Activated CD4-positive, alpha-beta T cell treated with anti-CD3 and anti-CD28 coated beads, Interleukin-2, amount 10 ng/mL, durations not matched to agents 24 days and 14 days (primary cell): Measurements from ENCODE around the gene CDT1. TPM values are rescaled to one million over a fixed set of nuclear protein-coding genes. Genes with fewer than 3 reads are reported as not detected.
"Not testable (repeated sequence)": the region's sequence is repeated elsewhere in the genome, so short reads cannot be mapped to it uniquely, and the experiment has no call there.

ENCODE experiments used
- DNase-seq: peaks from one replicate; pipeline ENCODE4 v3.0.0; 2022
- H3K27ac Mint-ChIP-seq: one replicate; pipeline ENCODE4 v1.8.0; 2022; ENCODE audit warnings: mild to moderate bottlenecking, mixed read lengths
- H3K27me3 Mint-ChIP-seq: one replicate; pipeline ENCODE4 v1.8.0; 2022; ENCODE audit warnings: mixed read lengths
- H3K36me3 Mint-ChIP-seq: one replicate; pipeline ENCODE4 v1.8.0; 2022; ENCODE audit warnings: low read depth, mild to moderate bottlenecking, mixed read lengths
- H3K4me1 Mint-ChIP-seq: one replicate; pipeline ENCODE4 v1.8.0; 2021; ENCODE audit warnings: mixed read lengths
- H3K4me3 Mint-ChIP-seq: one replicate; pipeline ENCODE4 v1.8.0; 2022; ENCODE audit warnings: mild to moderate bottlenecking, moderate library complexity, mixed read lengths
- H3K9me3 Mint-ChIP-seq: one replicate; pipeline ENCODE4 v1.8.0; 2021; ENCODE audit warnings: mixed read lengths
- intact Hi-C: fragments of 100-400 bp; cut with micrococcal nuclease; formaldehyde crosslinking; loops from one replicate; pipeline ENCODE4 v1.15.1; 2023
- total RNA-seq: library from RNA; stranded (reverse); gene quantifications from 2 replicates; pipeline ENCODE4 v1.2.3, GENCODE V29; 2022

CDT1 gene
- total RNA-seq, 1 donor from 2014 or later = 93.2 TPM

DNA sequence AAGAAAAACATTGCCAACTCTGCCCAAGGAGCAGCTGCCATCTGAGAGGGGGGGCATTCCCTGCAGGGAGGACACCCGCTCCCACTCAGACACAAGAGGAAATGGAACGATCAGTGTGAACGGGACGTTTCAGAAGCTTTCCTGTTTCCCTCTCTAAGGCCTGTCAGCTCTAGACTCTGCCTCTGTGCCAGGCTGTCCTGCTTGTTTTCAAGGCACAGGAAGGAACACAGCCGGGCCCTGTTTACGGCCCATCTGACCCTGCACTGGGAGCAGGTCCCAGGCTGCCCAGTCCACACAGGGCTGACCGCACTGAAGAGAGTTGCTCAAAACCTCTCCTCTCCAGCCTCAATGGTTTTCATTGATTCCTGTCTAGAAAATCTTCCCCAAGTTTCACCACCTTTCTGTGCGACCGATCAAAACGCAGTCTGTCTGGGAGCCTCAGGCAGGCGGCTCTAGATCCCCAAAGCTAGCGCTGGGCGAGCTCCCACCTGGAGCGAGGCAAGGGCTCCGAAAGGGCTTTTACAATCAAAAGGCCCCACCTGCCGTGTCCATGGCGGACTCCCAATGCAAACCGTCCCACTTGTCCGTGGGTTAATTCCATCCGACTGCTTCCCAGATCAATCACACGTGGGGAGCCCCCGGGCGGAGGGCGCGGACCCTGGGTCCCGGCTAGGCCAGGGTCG lies 20.1 kb upstream of the CDT1 start:
- Mint-ChIP-seq H3K4me3 (peak overlapping the region; percentile 81), H3K4me1 (peaks cover 38% of the 10 kb centered on the region), H3K27ac (peak overlapping the region; percentile 81), H3K27me3 (no peaks in the 10 kb centered on the region), H3K9me3 (no peaks in the 10 kb centered on the region), H3K36me3 (peaks cover 4% of the 10 kb centered on the region)
- intact Hi-C loops = loop anchor here (1.0 to 10.0 kb wide), 6 partner anchors 19 to 329 kb away; partner anchors contain the start of genes CYBA and ZFPM1
- peak; percentile 73 for DNase-seq

DNA sequence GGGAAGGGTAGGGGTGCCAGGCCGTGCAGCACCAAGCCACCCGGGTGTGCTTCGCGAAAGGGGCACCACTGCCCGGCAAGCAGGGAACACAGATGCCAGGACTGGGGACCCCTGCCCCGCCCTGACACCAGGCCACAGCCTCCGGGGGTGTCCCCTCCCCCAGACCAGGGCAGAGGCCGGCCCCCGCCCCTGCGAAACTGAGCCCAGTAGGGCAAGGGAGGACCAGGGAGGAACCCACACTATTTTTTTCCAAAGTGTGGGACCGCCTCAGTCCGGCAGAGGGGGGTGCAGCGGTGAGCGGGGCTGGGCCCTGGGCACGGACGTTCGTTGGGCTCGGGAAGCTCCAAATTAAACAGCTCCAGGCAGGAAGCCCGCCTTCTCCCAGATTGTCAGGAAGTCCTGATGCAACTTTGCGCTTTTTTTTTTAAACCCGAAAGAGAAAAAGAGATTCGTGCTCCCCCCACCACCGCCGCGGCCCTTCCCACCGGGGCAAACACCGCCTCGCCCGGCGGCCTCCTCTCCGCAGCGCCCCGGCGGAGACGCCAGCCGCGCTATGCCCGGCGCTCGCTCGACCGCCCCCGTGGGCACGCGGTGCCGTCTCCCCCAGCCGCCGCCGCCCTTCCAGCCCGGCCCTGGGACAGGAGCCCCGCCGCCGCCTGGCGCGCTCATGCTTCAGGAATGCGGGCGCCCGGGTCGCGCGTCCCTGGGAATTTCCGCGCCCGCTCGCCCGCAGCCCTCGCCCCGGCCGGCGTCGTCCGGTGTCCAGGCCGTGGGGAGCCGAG lies 19.3 kb upstream of the CDT1 start:
- H3K9me3 Mint-ChIP-seq = no peaks in the 10 kb centered on the region
- peaks cover 38% of the 10 kb centered on the region for H3K4me1 Mint-ChIP-seq
- H3K4me3 Mint-ChIP-seq = peak overlapping the region; percentile 81
- H3K27me3 Mint-ChIP-seq = no peaks in the 10 kb centered on the region
- DNase-seq = peak; percentile 85
- H3K36me3 Mint-ChIP-seq = peaks cover 4% of the 10 kb centered on the region
- intact Hi-C loops = loop anchor here (1.0 to 10.0 kb wide), 3 partner anchors 18 to 329 kb away; partner anchors contain the start of genes CYBA and ZFPM1
- peak overlapping the region; percentile 81 for H3K27ac Mint-ChIP-seq

DNA sequence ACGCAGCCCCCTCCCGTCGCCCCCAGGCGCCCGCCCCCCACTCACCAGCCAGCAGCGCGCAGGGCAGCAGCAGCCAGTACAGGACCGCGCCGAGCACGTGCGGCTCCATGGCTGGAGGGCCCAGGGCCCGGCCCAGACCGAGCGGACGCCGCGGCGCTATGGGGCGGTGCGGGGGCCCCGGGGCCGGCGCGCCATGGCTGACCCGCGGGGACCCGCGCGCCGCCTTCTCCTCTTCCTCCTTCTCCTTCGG lies 18.8 kb upstream of the CDT1 start:
- DNase-seq = no peak
- Mint-ChIP-seq H3K4me1 (peaks cover 41% of the 10 kb centered on the region), H3K36me3 (peaks cover 4% of the 10 kb centered on the region), H3K9me3 (no peaks in the 10 kb centered on the region), H3K4me3 (peak overlapping the region; percentile 81), H3K27ac (no peak overlapping the region), H3K27me3 (no peaks in the 10 kb centered on the region)
- intact Hi-C loops = loop anchor here (1.0 to 10.0 kb wide), 4 partner anchors 18 to 330 kb away; partner anchors contain the start of genes CYBA and ZFPM1

DNA sequence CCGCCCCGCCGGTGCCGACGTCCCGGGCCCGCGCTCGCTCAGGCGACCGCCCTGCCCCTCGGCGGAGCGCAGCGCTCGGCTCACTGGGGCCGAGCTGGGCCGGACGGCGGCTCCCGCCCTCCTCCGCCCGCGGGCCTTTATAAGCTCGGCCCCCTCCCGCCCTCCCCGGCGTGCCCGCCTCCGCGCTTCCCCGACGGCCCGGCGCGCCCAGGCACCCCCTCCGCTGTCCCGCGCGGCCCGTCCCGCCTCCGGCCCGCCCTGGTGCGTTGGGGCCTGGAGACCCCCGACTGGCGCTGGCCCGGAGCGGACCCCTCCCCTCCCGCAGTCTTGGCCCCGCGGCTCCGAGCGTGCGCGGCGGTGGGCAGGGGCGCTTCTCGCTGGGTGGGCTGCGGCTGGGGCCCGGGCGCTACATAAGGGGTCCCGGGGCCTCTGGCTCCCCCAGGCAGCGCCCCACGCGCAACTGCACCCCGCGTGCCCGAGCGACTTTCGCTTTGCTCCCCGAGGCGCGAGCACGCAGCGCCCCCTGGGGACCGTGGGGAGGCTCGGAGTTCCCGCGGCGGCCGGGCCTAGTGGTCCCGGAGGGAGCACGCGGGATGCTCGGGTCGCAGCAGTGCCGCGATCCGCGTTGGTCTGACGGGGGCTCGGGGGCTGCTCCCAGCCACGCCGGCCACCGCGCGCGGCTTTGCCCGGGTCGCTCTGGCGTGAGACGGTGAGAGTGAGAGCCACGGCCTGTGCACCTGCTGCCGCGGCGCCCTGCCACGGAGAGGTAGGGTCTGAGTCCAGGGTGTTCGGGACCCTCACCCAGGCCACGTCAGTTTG lies 18.3 kb upstream of the CDT1 start, which contains the start of gene PIEZO1:
Gene PIEZO1, minus strand, starts transcription at position 115 of the 819 bp plus-strand sequence. CDS start 256 bp downstream, outside the sequence.
- Mint-ChIP-seq H3K27me3 (no peaks in the 10 kb centered on the region), H3K27ac (peak within 1 kb of the TSS; percentile 81), H3K4me3 (peak within 1 kb of the TSS; percentile 81), H3K36me3 (peaks cover 4% of the 10 kb centered on the region), H3K9me3 (no peaks in the 10 kb centered on the region), H3K4me1 (peaks cover 43% of the 10 kb centered on the region)
- intact Hi-C loops = loop anchor here (1.0 to 10.0 kb wide), 2 partner anchors 48 to 331 kb away; partner anchors contain the start of gene ZFPM1
- peak; percentile 96 for DNase-seq

DNA sequence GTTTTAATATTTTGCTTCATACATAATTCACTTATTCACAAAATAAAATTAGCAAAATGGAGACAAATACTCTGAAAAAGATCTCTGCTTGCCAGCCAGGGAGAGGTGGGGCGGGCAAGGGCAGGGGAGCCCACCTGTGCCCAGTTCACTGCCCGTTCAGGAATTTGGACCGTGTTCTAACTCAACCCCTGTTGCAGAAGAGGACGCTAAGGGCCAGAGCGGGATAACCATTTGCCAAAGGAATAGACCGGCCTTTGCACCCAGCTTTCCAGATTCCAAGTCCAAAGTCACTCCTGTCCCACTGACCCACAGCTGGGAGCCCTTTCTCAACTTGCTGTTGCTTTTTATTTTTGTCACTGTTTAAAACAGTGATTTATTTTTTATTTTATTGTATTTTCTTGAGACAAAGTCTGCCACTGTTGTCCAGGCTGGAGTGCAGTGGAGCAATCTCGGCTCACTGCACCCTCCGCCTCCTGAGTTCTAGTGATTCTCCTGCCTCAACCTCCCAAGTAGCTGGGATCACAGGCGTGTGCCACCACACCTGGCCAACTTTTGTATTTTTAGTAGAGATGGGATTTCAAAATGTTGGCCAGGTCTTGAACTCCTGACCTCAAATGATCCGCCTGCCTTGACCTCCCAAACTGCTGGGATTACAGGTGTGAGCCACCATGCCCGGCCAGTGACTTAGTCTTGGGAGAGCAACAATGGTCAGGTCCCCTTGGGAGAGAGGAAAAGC lies 15.8 kb upstream of the CDT1 start:
- H3K27ac Mint-ChIP-seq = no peak overlapping the region
- no peak for DNase-seq
- H3K9me3 Mint-ChIP-seq = no peaks in the 10 kb centered on the region
- H3K36me3 Mint-ChIP-seq = peaks cover 2% of the 10 kb centered on the region
- H3K4me3 Mint-ChIP-seq = no peak overlapping the region
- intact Hi-C loops = loop anchor here (10.0 kb wide), 1 partner anchor 333 kb away; the partner anchor contains the start of gene ZFPM1
- no peaks in the 10 kb centered on the region for H3K27me3 Mint-ChIP-seq
- H3K4me1 Mint-ChIP-seq = peaks cover 32% of the 10 kb centered on the region

DNA sequence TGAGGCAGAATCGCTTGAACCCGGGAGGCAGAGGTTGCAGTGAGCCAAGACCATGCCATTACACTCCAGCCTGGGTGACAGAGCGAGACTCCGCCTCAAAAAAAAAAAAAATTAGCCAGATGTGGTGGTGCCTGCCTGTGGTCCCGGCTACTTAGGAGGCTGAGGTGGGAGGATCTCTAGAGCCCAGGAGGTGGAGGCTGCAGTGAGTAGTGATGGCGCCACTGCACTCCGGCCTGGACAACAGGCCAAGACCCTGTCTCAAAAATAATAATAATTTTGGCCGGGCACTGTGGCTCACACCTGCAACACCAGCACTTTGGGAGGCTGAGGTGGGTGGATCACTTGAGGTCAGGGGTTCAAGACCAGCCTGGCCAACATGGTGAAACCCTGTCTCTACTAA lies 14.8 kb upstream of the CDT1 start:
- not testable (repeated sequence) for H3K27ac Mint-ChIP-seq, H3K4me3 Mint-ChIP-seq, H3K9me3 Mint-ChIP-seq, DNase-seq, H3K36me3 Mint-ChIP-seq, H3K27me3 Mint-ChIP-seq
- intact Hi-C loops = loop anchor here (10.0 kb wide), 1 partner anchor 334 kb away; the partner anchor contains the start of gene ZFPM1
- peaks cover 26% of the 10 kb centered on the region for H3K4me1 Mint-ChIP-seq

DNA sequence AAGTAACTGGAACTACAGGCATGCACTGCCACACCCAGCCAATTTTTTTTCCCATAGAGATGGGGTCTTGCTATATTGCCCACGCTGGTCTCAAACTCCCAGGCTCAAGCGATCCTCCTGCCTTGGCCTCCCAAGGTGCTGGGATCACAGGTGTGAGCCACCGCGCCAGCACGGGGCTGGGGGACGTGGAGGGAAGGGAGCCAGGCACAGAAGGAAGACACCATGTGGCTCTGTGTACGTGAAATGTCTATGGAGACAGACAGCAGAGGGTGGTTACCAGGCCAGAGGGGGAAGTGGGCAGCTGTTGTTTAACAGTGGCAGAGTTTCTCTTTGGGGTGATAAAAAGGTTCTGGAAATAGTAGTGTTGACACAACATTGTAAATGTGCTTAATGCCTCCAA lies 14.0 kb upstream of the CDT1 start:
- no peak overlapping the region for H3K27ac Mint-ChIP-seq
- H3K36me3 Mint-ChIP-seq = no peaks in the 10 kb centered on the region
- no peaks in the 10 kb centered on the region for H3K9me3 Mint-ChIP-seq
- peak overlapping the region; percentile 77 for H3K4me3 Mint-ChIP-seq
- H3K4me1 Mint-ChIP-seq = peaks cover 28% of the 10 kb centered on the region
- no peaks in the 10 kb centered on the region for H3K27me3 Mint-ChIP-seq
- intact Hi-C loops = loop anchor here (10.0 kb wide), 1 partner anchor 335 kb away; the partner anchor contains the start of gene ZFPM1
- no peak for DNase-seq

DNA sequence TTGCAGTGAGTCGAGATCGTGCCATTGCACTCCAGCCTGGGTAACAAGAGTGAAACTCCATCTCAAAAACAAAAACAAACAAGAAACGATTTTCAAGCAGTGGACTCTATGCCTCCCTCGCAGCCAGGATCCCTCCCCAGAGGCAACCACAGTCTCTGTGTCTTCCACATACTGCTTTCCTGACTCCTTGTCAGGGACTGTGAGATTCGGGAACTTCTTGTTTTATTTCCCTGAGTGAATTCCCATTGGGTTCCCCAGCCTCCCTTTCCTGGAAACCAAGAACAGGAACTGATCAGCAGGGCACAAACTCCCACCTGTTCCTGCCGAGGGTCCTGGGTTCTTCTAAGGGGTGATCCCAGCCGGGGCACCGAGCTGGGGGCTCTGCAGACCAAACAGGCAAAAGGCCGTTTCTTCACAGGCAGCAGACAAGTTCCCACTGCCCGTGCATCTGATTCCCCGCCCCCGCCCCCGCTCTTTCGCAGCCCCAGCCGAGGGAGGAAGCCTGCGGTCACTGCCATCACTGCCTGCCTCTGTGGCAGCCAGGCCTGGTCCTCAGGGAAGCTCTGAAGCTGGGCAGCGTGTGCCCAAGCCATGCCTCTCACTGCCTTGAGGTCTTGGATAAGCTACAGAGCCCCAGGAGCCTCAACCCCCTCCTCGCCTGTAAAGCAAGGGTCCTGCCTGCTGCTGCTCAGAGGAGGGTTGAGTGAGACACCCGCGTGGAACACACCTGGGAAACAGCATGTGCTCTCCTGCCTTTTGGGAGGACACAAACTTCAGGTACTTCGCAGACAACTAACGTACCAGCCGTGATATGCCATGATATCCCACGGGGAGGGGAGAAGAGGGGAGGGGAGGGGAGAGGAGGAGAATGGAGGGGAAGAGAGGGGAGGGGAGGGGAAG lies 13.0 kb upstream of the CDT1 start:
- Mint-ChIP-seq H3K27ac (peak overlapping the region; percentile 87), H3K9me3 (no peaks in the 10 kb centered on the region), H3K4me1 (peaks cover 36% of the 10 kb centered on the region), H3K4me3 (peak overlapping the region; percentile 77), H3K36me3 (no peaks in the 10 kb centered on the region), H3K27me3 (no peaks in the 10 kb centered on the region)
- intact Hi-C loops = no loop called here
- DNase-seq = peak; percentile 84

DNA sequence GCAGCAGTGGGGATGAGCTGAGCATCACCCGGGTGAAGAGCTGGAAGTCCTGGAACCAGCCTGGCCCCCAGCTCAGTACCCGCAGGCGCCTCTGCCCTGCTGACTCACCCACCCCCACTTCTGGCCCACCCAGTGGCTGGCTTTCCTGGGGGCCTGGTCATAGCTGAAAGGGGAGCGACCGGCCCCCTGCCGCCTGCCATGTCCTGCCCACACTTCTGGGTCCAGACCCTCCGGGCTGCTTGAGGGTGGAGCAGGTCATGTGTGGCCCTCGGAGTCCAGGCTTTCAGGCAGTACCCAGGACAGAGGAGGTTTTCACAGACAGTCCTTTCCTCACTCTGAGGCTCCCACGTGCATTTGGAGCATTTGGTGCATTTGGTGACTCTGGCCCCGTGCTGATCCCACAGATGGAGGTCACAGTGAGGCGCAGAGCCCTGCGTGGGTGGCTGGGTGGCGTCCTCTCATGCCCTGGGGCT lies 11.5 kb upstream of the CDT1 start:
- no peak for DNase-seq

DNA sequence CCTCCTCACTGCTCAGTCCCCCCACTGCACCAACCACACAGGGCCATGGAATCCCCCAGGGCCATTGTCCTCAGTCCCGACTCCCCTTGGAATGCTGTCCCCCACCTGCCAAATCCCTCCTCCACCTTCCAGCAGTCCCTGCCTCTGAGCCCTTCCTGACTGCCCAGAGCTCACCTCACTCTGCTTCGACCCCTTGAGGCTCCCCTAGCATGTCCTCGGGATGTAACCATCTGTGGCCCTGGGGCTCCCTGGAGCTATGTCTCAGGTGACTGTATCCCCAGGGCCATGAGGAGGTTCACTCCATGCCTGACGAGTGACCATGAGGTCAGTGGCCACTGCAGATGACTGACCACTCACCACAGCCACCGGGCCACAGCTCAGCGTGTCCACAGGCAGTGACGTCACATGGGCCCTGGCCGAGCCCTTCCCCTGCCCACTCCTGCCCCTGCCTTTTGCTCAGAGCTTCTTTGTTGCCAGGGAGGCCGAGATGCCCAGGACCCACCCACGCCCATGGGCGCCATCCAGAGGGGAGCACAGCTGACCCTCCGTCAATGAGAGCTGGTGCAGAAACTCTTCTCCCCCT lies 10.8 kb upstream of the CDT1 start:
- Mint-ChIP-seq H3K27me3 (no peaks in the 10 kb centered on the region), H3K4me1 (peaks cover 36% of the 10 kb centered on the region), H3K36me3 (no peaks in the 10 kb centered on the region), H3K9me3 (no peaks in the 10 kb centered on the region), H3K27ac (peak overlapping the region; percentile 51), H3K4me3 (peak overlapping the region; percentile 15)
- DNase-seq = no peak
- intact Hi-C loops = no loop called here

More for the DNA sequence above, 11.5 kb upstream of the CDT1 start:
- Mint-ChIP-seq H3K36me3 (no peaks in the 10 kb centered on the region), H3K4me1 (peaks cover 36% of the 10 kb centered on the region), H3K27me3 (no peaks in the 10 kb centered on the region), H3K27ac (no peak overlapping the region), H3K4me3 (no peak overlapping the region), H3K9me3 (no peaks in the 10 kb centered on the region)
- intact Hi-C loops = no loop called here

DNA sequence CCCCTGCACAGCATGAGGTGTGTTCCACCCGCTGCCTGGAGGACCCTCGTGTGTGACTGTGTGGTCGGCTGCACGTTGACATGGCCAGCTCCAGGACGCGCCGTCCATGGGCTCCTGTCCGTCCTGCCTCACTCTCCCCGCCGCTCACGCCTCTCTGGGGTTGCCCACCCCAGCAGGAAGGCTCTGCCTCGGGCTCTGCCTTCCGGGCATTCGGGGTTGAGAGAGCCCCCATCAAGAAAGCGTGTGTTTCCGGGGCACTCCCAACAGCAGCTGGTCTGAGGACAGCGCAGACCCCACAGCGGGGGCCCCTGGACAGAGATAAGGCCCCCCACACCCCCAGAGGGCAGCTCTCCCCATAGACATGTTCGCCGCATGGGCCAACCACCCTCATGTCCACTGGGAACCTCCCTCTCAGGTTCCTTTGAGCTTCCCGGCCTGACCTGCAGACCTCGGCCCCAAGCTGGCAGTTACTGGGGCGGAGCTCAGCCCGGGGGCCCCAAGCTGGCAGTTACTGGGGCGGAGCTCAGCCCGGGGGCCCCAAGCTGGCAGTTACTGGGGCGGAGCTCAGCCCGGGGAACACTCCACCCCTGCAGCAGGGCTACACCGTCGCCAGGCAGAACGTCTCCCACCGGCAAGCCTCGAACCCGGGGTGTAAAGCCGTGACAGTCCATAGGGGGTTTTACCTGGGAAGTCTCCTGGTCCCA lies 10.2 kb upstream of the CDT1 start:
- H3K27ac Mint-ChIP-seq = no peak overlapping the region
- no peaks in the 10 kb centered on the region for H3K27me3 Mint-ChIP-seq
- H3K36me3 Mint-ChIP-seq = no peaks in the 10 kb centered on the region
- intact Hi-C loops = no loop called here
- H3K4me1 Mint-ChIP-seq = peaks cover 36% of the 10 kb centered on the region
- no peaks in the 10 kb centered on the region for H3K9me3 Mint-ChIP-seq
- DNase-seq = peak; percentile 64
- no peak overlapping the region for H3K4me3 Mint-ChIP-seq
